Measurements from ENCODE around the gene HRAS. TPM values are rescaled to one million over a fixed set of nuclear protein-coding genes. Genes with fewer than 3 reads are reported as not detected.
A peak's percentile ranks its signal among the peaks of the same experiment; 100 is the strongest.
"Not testable (repeated sequence)": the region's sequence is repeated elsewhere in the genome, so short reads cannot be mapped to it uniquely, and the experiment has no call there.

Gene HRAS
- total RNA-seq, 2 experiments from 2014 or later, result 22.0 to 25.8 TPM

DNA sequence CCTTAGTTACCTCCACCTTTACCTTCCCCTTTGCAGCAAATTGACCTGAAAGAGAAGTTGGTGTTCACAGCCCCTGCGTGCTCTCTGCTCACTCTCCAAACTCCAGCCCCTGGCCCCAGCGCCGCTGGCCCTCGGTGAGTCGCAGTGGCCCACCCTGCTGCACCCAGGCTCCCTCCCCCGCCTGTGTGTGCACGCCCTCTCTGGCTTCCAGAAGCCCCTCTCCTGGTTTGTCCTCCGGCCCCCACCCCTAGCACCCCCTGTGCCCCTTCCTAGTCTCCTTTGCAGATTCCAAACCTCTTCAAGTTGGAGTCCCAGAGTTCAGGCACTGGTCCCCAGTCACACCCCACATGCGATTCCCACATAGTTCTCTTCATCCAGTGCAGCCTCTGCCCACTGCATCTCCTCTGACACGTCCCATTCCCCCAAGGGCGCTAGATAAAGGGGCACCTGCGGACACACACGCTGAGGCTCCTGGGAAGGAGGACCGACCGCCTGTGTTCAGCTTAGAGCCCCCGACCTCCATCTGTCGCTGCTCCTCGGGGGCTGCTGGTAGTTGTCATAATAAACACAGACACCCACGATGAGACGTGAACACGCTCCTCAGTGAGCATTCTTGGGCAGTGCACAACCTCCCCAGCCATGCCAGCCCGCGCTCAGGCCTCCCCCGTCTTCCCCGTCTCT is 39.4 kb upstream of the HRAS start:
- Mint-ChIP-seq H3K4me1 (ENCODE audit: low read depth) (peaks cover 41% of the 10 kb centered on the region), H3K27me3 (ENCODE audit: low read depth) (peaks cover 6% of the 10 kb centered on the region), H3K27ac (no peak overlapping the region), H3K36me3 (ENCODE audit: low read depth) (peaks cover 3% of the 10 kb centered on the region), H3K4me3 (peak overlapping the region; percentile 77), H3K9me3 (no peaks in the 10 kb centered on the region)
- CTCF ChIA-PET, result no interaction called here
- DNase-seq, result peak; percentile 31
- intact Hi-C loops (cut with micrococcal nuclease), result loop anchor here (5.0 kb wide), 1 partner anchor 223 kb away; the partner anchor contains the start of gene SLC25A22

DNA sequence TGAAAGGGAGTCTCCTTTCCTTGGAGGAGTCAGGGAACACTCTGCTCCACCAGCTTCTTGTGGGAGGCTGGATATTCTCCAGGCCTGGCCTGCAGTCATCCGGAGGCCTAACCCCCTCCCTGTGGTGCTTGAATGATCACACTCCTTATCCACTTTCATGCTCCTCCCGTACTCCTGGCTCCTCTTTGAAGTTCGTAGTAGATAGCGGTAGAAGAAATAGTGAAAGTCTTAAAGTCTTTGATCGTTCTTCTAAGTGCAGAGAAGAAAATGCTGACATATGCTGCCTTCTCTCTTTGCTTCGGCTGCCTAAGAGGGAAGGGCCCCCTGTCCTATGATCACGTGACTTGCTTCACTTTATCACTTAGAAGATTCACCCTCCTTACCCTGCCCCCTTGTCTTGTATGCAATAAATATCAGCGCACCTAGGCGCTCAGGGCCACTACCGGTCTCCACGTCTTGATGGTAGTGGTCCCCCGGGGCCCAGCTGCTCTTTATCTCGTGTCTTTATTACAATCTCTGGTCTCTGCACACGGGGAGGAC is 38.7 kb upstream of the HRAS start:
- H3K27me3 Mint-ChIP-seq (ENCODE audit: low read depth); CTCF ChIA-PET; H3K9me3 Mint-ChIP-seq; H3K27ac Mint-ChIP-seq; H3K36me3 Mint-ChIP-seq (ENCODE audit: low read depth); intact Hi-C loops (cut with micrococcal nuclease): not testable (repeated sequence)
- Mint-ChIP-seq H3K4me1 (ENCODE audit: low read depth) (peaks cover 35% of the 10 kb centered on the region), H3K4me3 (peak overlapping the region; percentile 77)
- DNase-seq, result peak; percentile 35

DNA sequence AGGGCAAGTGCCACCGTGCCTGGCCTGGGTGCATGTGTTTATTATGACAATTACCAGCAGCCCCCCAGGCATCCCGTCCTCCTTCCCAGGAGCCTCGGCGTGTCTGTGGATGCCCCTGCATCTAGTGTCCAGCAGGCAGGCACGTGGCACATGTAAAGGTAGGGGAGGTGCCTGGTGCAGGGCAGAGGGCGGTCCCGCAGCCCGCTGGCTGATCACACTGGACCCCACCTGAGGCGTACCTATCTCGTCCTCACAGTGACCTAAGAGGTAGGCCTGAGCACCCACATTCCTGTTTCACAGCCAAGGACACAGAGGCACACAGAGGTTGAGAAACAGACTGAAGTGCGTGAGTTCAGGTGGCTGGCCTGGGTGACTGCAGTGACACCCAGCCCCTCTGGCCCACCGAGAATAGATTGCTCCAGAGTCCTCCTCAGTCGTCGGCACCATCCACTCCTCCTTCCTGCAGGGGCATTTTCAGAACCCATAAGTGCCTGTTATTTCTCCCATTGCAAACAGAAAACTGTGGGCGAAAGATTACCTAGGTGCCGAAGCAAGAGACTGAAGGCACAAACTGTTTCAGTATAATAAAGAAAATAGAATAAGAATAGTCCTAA is 37.9 kb upstream of the HRAS start:
- Mint-ChIP-seq H3K4me1 (ENCODE audit: low read depth) (peaks cover 26% of the 10 kb centered on the region), H3K4me3 (no peak overlapping the region), H3K9me3 (no peaks in the 10 kb centered on the region), H3K27ac (no peak overlapping the region), H3K27me3 (ENCODE audit: low read depth) (peaks cover 6% of the 10 kb centered on the region), H3K36me3 (ENCODE audit: low read depth) (peaks cover 2% of the 10 kb centered on the region)
- no peak for DNase-seq
- CTCF ChIA-PET, result no interaction called here
- intact Hi-C loops (cut with micrococcal nuclease), result no loop called here

- CTCF ChIA-PET, result no interaction called here
Observed at GRCh38 chr11:571802-572185, 36.4 kb upstream of the HRAS start.

GRCh38 chr11:569158-569885 is 33.9 kb upstream of the HRAS start:
- Mint-ChIP-seq H3K36me3 (ENCODE audit: low read depth) (no peaks in the 10 kb centered on the region), H3K9me3 (no peaks in the 10 kb centered on the region), H3K27ac (no peak overlapping the region), H3K4me3 (peak overlapping the region; percentile 71), H3K4me1 (ENCODE audit: low read depth) (peaks cover 7% of the 10 kb centered on the region), H3K27me3 (ENCODE audit: low read depth) (no peaks in the 10 kb centered on the region)
- CTCF ChIA-PET, result no interaction called here
- intact Hi-C loops (cut with micrococcal nuclease), result loop anchor here (2.0 kb wide), 1 partner anchor 19 kb away; no protein-coding TSS in a partner anchor
- DNase-seq, result no peak

More at GRCh38 chr11:571802-572185, 36.4 kb upstream of the HRAS start:
- Mint-ChIP-seq H3K9me3 (no peaks in the 10 kb centered on the region), H3K36me3 (ENCODE audit: low read depth) (no peaks in the 10 kb centered on the region), H3K4me1 (ENCODE audit: low read depth) (peaks cover 16% of the 10 kb centered on the region), H3K27me3 (ENCODE audit: low read depth) (peaks cover 6% of the 10 kb centered on the region), H3K4me3 (no peak overlapping the region), H3K27ac (no peak overlapping the region)
- DNase-seq, result no peak
- intact Hi-C loops (cut with micrococcal nuclease), result no loop called here

DNA sequence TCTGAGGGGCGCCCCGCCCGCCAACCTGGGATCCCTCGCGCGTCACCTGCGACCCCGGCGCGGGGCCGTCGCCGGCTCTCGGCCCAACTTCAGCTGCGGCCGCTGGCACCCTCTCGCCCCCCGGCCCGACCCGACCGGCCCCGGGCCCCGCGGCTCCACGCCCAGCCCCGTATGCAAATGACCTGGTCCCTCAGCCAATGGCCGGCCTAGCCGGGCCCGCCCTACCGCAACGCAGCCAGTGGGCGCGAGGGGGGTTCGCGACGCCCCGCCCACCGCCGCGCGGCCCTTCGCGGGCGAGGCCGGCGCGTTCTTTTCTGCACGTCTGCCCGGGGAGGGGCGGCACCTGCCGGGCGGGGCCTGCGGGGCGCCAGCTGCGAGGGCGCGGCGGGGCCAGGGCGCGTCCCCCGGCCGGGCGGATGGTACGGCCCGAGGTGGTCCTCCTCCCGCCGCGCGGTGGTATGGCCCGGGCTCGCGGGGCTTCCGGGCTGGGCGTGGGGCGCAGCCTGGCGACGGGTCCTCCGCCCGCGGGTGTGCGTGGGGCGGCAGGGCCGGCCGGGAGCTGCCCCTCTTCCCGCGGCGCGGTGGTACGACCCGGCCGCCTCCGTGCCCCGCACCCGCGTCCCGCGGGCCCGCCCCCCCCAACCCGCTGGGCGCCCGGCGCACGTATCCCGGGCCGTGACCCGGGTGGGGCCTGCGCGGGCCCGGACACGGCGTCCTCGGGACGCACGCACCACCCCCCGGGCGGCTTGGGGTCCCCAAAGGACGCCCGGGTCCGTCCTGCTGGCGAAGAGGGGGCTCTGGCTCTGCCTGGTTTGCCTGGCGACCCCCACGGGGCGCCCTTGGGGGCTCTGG is 33.2 kb upstream of the HRAS start:
- Mint-ChIP-seq H3K4me1 (ENCODE audit: low read depth) (peaks cover 2% of the 10 kb centered on the region), H3K27ac (no peak overlapping the region), H3K4me3 (peak overlapping the region; percentile 71), H3K36me3 (ENCODE audit: low read depth) (peaks cover 2% of the 10 kb centered on the region), H3K27me3 (ENCODE audit: low read depth) (no peaks in the 10 kb centered on the region), H3K9me3 (no peaks in the 10 kb centered on the region)
- CTCF ChIA-PET, result no interaction called here
- DNase-seq, result peak; percentile 89
- intact Hi-C loops (cut with micrococcal nuclease), result loop anchor here (1.0 to 2.0 kb wide), 3 partner anchors 8 to 20 kb away; partner anchors contain the start of genes LMNTD2, PHRF1 and RASSF7

GRCh38 chr11:567629-568292 is 32.4 kb upstream of the HRAS start:
- Mint-ChIP-seq H3K4me1 (ENCODE audit: low read depth) (peaks cover 2% of the 10 kb centered on the region), H3K9me3 (no peaks in the 10 kb centered on the region), H3K36me3 (ENCODE audit: low read depth) (peaks cover 3% of the 10 kb centered on the region), H3K27ac (no peak overlapping the region), H3K27me3 (ENCODE audit: low read depth) (no peaks in the 10 kb centered on the region), H3K4me3 (peak overlapping the region; percentile 74)
- CTCF ChIA-PET, result no interaction called here
- DNase-seq, result no peak
- intact Hi-C loops (cut with micrococcal nuclease), result loop anchor here (1.0 to 2.0 kb wide), 3 partner anchors 7 to 21 kb away; partner anchors contain the start of genes LMNTD2, PHRF1 and RASSF7

- no peaks in the 10 kb centered on the region for H3K27me3 Mint-ChIP-seq (ENCODE audit: low read depth)
- H3K4me3 Mint-ChIP-seq, result peak overlapping the region; percentile 74
- no peak overlapping the region for H3K27ac Mint-ChIP-seq
- H3K36me3 Mint-ChIP-seq (ENCODE audit: low read depth), result peaks cover 3% of the 10 kb centered on the region
- H3K4me1 Mint-ChIP-seq (ENCODE audit: low read depth), result peaks cover 2% of the 10 kb centered on the region
- intact Hi-C loops (cut with micrococcal nuclease), result no loop called here
- CTCF ChIA-PET, result no interaction called here
- DNase-seq, result no peak
- no peaks in the 10 kb centered on the region for H3K9me3 Mint-ChIP-seq
Observed at GRCh38 chr11:567011-567628, 31.7 kb upstream of the HRAS start.

- H3K27me3 Mint-ChIP-seq (ENCODE audit: low read depth), result no peaks in the 10 kb centered on the region
- intact Hi-C loops (cut with micrococcal nuclease), result no loop called here
Observed at GRCh38 chr11:565921-566509, 30.6 kb upstream of the HRAS start.

GRCh38 chr11:563812-564578 is 28.6 kb upstream of the HRAS start:
- no peaks in the 10 kb centered on the region for H3K9me3 Mint-ChIP-seq
- DNase-seq, result no peak
- H3K4me1 Mint-ChIP-seq (ENCODE audit: low read depth), result peaks cover 12% of the 10 kb centered on the region
- CTCF ChIA-PET, result interaction anchor here (0.7 to 3.8 kb wide), 2 partner anchors 9 to 13 kb away, joined by 3 to 18 read pairs; no protein-coding TSS in a partner anchor
- intact Hi-C loops (cut with micrococcal nuclease), result loop anchor here (5.0 kb wide), 1 partner anchor 233 kb away; the partner anchor contains the start of gene SLC25A22
- peaks cover 3% of the 10 kb centered on the region for H3K36me3 Mint-ChIP-seq (ENCODE audit: low read depth)
- H3K27me3 Mint-ChIP-seq (ENCODE audit: low read depth), result no peaks in the 10 kb centered on the region
- H3K4me3 Mint-ChIP-seq, result no peak overlapping the region
- no peak overlapping the region for H3K27ac Mint-ChIP-seq

More at GRCh38 chr11:565921-566509, 30.6 kb upstream of the HRAS start:
- Mint-ChIP-seq H3K9me3 (no peaks in the 10 kb centered on the region), H3K27ac (no peak overlapping the region), H3K36me3 (ENCODE audit: low read depth) (peaks cover 3% of the 10 kb centered on the region), H3K4me1 (ENCODE audit: low read depth) (peaks cover 8% of the 10 kb centered on the region), H3K4me3 (no peak overlapping the region)
- DNase-seq, result no peak
- CTCF ChIA-PET, result interaction anchor here (0.7 to 3.8 kb wide), 3 partner anchors 11 to 116 kb away, joined by 3 to 18 read pairs (median 4); no protein-coding TSS in a partner anchor

Measured in activated naive CD4-positive, alpha-beta T cell treated with anti-CD3 and anti-CD28 coated beads for 36 hours (primary cell).